Globus pallidus (tissue), 1 donor: ENCODE data around the gene SLC38A5.
"Not testable (repeated sequence)": the region's sequence is repeated elsewhere in the genome, so short reads cannot be mapped to it uniquely, and the experiment has no call there.

Experiments
- DNase-seq: peaks from one replicate; pipeline ENCODE4 v3.0.0-alpha.2; 2015; ENCODE audit warnings: low spot score

The SLC38A5 gene

DNA sequence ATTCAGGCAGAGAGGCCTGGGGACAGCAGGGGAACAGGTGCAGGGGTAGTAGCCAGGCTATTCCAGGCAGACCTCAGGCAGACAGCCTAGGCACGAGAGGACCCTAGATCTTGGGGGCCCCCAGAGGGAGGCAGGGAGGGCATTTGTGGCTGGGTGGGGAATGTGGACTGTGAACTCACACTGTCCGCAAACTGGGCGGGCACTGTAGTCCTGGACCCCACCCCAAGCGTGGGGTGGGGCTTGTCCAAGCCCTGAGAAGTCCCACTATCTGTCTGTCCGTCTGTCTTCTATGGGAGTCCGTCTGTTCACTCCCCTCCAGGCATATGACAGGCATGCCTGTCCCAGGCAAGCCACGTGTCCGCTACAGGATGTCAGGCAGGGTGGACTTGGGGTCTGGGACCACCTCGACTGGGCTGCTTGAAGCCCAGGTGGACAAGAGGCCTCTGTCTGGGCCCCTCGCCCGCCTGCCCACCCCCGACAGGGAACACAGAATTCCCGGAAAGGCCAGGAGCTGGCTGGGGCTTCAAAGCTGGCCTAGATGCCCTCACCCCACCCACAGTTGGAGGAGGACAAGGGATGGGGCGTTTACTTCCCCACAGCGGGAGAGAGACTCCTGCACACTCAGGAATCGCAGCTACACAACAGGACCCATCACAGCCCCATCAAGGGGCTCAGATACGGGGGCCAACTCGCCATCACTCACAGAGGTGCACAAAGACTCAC lies at the start of gene SLC38A5:
SLC38A5 (minus strand) TSS at position 151 of the 723 bp plus-strand sequence. CDS start 2,336 bp downstream, outside the sequence.
- no peak for DNase-seq

- not testable (repeated sequence) for DNase-seq
Observed at GRCh38 chrX:48519481-48519880, 49.4 kb upstream of the SLC38A5 start.

DNA sequence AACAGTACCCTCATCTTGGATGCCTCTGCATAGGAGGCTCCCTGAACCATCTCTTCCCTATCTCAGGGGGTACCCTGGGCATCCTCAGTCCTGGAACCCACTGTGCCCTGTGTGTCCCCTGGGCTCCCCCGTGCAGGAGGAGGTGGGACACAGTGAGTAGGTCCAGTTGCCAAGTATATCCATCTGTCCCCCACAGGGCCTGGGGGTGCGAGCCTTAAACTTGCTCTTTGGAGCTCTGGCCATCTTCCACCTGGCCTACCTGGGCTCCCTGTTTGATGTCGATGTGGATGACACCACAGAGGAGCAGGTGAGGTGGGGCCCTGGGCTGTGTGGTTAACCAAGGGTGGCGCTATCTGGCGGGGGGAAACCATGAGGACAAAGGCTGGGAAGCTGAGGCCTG lies 46.9 kb upstream of the SLC38A5 start:
- DNase-seq, result no peak

- DNase-seq, result no peak
Observed at GRCh38 chrX:48516285-48516684, 46.2 kb upstream of the SLC38A5 start.

DNA sequence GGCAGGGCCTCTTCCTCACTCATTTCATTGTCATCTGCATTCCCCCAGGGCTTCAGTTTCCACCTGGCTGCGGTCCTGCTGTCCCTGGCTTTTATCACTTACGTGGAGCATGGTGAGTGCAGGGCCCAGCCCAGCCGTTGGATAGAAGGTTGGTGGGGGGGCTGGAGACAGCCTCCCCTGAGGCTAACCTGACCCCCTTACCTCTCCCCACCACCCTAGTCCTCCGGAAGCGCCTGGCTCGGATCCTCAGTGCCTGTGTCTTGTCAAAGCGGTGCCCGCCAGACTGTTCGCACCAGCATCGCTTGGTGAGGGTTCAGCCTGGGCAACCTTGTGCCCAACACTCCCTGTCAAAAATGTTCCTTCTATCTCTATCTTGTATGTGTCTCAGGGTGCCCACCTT lies 45.8 kb upstream of the SLC38A5 start:
- DNase-seq, result no peak

DNA sequence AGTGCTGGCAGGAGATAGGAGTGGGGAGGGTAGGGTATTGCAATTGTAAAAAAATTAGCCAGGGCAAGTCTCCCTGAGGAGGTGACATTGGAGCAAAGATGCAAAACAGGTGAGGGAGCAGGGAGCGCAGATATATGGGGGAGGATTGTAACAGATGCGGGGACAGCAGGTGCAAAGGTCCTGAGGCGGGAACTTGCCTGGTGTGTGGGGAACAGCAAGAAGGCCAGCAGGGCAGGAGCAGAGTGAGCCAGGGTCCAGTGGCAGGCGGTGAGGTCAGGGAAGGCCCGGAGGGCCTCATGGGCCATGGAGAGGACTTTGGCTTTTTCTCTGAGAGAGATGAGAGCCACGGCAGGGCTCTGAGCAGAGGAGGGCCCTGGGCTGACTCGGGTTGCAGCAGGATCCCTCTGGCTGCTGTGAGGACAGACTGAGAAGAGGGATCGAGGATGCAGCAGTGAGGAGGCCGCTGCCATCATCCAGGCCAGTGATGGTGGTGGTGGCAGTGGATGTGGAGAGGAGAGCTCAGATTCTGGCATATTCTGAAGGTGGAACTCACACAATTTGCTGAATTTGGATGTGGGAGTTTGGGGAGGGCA lies 44.9 kb upstream of the SLC38A5 start:
- DNase-seq, result no peak

DNA sequence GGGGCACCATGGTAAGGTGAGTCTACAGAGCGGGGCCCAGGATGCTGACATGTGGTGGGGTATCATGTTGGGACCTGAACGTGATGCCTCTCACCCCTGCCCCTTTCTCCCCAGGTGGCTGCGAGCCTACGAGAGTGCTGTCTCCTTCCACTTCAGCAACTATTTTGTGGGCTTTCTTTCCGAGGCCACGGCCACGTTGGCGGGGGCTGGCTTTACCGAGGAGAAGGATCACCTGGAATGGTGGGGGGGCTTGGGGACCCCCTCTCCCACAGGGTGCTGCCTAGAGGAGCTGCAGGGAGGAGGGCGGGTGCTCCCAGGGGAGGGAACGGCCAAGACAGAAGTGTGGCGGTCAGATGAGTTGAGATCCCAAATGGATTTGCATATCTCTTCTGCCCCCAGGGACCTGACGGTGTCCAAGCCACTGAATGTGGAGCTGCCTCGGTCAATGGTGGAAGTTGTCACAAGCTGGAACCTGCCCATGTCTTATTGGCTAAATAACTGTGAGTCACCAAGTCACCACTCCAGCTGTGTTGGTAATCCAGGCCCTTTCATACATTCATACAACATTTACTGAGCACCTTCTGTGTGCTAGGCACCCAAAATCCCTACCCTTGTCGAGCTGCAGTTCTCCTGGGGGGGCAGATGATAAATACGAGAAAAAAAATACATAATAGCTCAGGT lies 44.2 kb upstream of the SLC38A5 start:
- DNase-seq, result no peak

DNA sequence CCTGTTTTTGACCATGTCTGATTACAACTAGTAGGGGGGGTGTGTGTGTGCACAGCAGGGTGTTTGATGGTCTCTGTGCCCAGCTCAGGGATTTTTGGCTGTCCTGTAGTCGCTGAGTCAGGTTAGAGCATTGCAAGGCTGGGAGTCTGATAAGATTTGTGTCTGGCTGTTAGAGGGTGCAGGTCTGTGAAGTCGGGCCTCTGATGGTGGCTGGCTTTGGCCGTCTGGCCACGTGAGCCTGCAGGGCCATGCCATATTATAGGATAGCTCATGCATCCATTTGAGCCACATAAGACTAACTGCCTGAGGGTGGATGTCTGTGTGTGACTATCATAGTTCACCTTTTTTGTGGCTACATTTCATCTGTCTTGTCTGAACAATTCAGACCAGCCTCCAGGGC lies 43.6 kb upstream of the SLC38A5 start:
- DNase-seq, result no peak

- DNase-seq, result no peak
Observed at GRCh38 chrX:48512371-48512935, 42.4 kb upstream of the SLC38A5 start.

DNA sequence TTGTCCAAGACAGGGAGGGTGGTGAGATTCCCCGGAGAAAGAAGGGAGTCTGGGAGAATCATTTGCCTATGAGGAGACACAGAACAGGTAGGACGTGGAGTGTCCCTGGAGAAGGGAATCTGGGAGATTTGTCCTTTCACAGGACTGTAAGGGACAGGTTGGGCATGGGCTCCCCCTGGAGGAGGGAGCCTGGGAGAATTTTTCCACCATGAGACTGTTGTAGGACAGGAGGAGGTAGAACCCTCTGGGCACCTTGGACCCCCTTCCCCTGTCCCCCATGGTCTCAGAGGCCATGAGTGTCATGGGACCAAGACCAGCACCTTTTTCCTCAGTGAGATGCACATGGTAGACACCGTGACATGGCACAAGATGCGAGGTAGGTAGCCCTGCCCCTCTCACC lies 41.5 kb upstream of the SLC38A5 start:
- DNase-seq, result no peak

DNA sequence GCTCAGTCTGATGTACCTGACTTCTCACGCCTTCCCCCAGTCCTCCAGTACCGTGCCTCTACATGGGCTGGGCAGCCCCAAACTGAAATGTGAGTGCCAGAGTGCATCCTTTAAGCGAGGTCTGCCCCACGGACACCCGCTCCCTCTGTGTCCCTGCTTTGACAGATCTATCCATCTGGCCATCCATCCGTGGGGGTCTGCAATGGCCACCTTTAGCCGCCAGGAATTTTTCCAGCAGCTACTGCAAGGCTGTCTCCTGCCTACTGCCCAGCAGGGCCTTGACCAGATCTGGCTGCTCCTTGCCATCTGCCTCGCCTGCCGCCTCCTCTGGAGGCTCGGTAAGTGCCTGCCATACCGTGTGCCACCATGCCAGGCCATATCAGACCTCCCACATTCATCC lies 39.6 kb upstream of the SLC38A5 start:
- DNase-seq, result no peak

- no peak for DNase-seq
Observed at GRCh38 chrX:48509245-48509590, 39.2 kb upstream of the SLC38A5 start.

- DNase-seq, result peak; percentile 73
Observed at GRCh38 chrX:48508400-48509244, 38.6 kb upstream of the SLC38A5 start, which contains the start of gene PORCN. Gene PORCN (plus strand): TSS chrX:48508992. CDS start chrX:48509821, 829 bp downstream.

DNA sequence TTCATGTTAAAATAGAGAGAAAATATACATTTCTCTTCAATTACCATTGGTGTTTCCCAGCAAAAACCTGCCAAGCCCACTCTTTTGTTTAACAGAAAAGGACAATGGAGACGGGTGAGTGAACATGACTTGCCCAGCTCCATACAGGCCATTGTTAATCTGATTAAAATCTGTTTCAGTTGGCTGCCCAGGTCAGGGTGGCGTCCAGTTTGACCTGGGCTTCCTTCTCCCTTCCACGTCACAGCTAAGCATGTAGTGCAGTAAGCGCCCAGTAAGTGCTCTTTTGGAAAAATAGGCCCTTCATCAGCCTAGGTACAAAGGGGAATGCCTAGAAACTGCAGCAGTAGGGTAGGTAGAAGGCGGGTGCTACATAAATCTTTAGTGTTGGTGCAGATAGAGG lies 37.2 kb upstream of the SLC38A5 start:
- no peak for DNase-seq

GRCh38 chrX:48505481-48505880 lies 35.4 kb upstream of the SLC38A5 start:
- no peak for DNase-seq

GRCh38 chrX:48504261-48504660 lies 34.2 kb upstream of the SLC38A5 start:
- no peak for DNase-seq

DNA sequence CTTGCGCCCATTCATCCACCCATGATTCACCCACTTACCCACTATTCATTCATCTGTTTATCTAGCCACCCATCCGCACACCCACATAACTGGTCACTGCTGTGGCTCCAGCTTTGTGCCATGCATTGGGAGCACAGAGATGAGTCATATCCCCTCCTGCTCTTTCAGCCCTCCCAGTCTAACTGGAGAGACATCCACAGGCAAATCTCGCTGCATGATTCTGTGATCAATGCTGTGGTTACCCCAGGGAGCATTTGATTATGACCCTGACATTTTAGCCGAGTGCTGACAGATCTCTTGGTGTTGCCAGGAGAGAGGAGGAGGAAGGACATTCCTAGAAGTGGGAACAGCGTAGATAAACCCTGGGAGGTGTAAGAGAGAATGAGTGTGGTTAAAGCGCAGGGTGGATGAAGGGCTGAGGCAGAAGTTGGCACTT lies 28.3 kb upstream of the SLC38A5 start:
- DNase-seq, result no peak

GRCh38 chrX:48497871-48498270 lies 27.8 kb upstream of the SLC38A5 start:
- DNase-seq, result no peak

DNA sequence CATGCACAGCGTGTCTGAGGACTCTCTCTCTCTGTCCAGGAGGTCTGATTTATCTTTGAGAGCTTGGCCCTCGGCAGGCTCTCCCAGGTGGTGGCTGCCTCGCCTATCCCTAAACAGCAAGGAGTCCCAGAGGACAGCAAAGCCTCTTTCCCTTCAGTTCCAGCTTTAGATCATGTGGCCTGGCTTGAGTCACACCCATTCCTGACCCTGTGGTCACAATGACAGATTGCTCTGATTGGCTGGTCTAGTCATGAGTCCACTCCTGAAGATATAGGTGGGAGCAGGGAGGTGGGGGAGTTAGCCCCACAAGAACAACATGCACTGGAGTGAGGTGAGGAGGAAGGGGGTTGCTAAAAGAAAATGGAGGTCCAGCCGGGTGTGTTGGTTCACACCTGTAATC lies 26.6 kb upstream of the SLC38A5 start:
- no peak for DNase-seq

DNA sequence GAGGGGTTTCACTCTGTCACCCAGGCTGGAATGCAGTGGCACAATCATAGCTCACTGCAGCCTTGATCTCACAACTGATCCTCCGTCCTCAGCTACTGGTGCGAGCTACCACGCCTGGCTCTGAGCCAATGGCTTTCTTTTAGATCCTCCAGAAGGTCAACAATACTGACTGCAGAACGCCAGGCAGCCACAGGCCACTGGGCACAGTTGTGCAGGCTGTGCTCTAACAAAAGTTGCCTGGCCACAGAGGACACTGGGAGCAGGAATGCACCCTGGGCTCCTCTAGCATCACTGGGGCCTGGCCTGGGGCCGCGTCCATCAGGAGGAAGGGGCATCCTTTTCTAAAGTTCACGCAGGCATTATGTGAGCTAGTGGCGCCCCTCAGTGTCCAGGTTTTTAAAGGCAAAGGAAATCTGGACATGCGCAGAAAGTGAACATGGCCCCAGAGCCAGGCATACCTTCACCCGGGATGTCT lies 23.9 kb upstream of the SLC38A5 start:
- DNase-seq, result peak; percentile 40

GRCh38 chrX:48492293-48492910 lies 22.3 kb upstream of the SLC38A5 start:
- no peak for DNase-seq
